Panc1 (cell line): ENCODE data around the gene SETD1B. TPM values are rescaled to one million over a fixed set of nuclear protein-coding genes. Genes with fewer than 3 reads are reported as not detected.

Experiments used
- ATAC-seq: fragments of 200-7000 bp; cut with Tn5 transposase; 2 replicates; pipeline ENCODE4 v1.9.1; 2020; ENCODE audit warnings: mild to moderate bottlenecking, moderate library complexity
- BruUV-seq: library from RNA; stranded (reverse); fragments of 400-500 nt; replicated peaks from 2 replicates; lab custom pipeline; 2021; lab: Mats Ljungman, UMichigan
- CTCF ChIA-PET: fragments of 300-600 bp; sonication (Branson Sonifier 250); formaldehyde crosslinking; loops from one replicate; lab custom pipeline; 2022; ENCODE audit warnings: antibody characterized with exemption; lab: Charles Lee
- POLR2A ChIA-PET: fragments of 300-600 bp; sonication (Branson Sonifier 250); formaldehyde crosslinking; loops from one replicate; lab custom pipeline; 2022; ENCODE audit warnings: antibody characterized with exemption; lab: Charles Lee
- DNase-seq: peaks from one replicate; pipeline ENCODE4 v3.0.0-alpha.2; 2010; ENCODE audit warnings: low read depth, low spot score
- H3K27ac ChIP-seq: 2 replicates; pipeline ENCODE4 v1.5.1; 2011; ENCODE audit warnings: mild to moderate bottlenecking, low read length, inconsistent platforms
- H3K27me3 ChIP-seq: fragments of 200-500 bp; sonication (Bioruptor generic); 2 replicates; pipeline ENCODE4 v1.6.0; 2014; ENCODE audit warnings: low read length, inconsistent platforms; ENCODE audit not compliant: control insufficient read depth, insufficient read depth
- H3K36me3 ChIP-seq: fragments of 200-500 bp; sonication (Bioruptor generic); 2 replicates; pipeline ENCODE4 v1.5.1; 2014; ENCODE audit warnings: inconsistent platforms, mild to moderate bottlenecking, low read length, moderate library complexity; ENCODE audit not compliant: control insufficient read depth, insufficient read depth
- H3K4me1 ChIP-seq: 2 replicates; pipeline ENCODE4 v1.5.1; 2011; ENCODE audit warnings: inconsistent platforms, mild to moderate bottlenecking, low read length, moderate library complexity; ENCODE audit not compliant: control insufficient read depth, insufficient read depth
- H3K4me3 ChIP-seq, 2 experiments: 2 replicates each; pipeline ENCODE4 v1.5.1; 2011 to 2012; ENCODE audit warnings: low read depth in 2 of 2, low read length in 2 of 2, mild to moderate bottlenecking in 2 of 2, inconsistent platforms in 1 of 2, moderate library complexity in 1 of 2
- H3K9me3 ChIP-seq: fragments of 200-500 bp; sonication (Bioruptor generic); 2 replicates; pipeline ENCODE4 v1.5.1; 2014; ENCODE audit warnings: low read depth, mild to moderate bottlenecking, inconsistent platforms, low read length, moderate library complexity; ENCODE audit not compliant: control insufficient read depth, insufficient read depth
- CTCF ChIP-seq: fragments of 450-650 bp; IDR thresholded peaks from 2 replicates; pipeline ENCODE4 v1.5.1; 2017; ENCODE audit warnings: mild to moderate bottlenecking
- POLR2AphosphoS5 ChIP-seq: IDR thresholded peaks from 2 replicates; pipeline ENCODE4 v1.6.1; 2012; ENCODE audit warnings: mild to moderate bottlenecking, low read depth, low read length, moderate library complexity
- REST ChIP-seq, 2 experiments: IDR thresholded peaks; 2 replicates each; pipeline ENCODE4 v1.6.1; 2011 to 2012; ENCODE audit warnings: low read depth in 2 of 2, control low read depth in 1 of 2, low read length in 1 of 2, mild to moderate bottlenecking in 1 of 2, moderate library complexity in 1 of 2; ENCODE audit not compliant: insufficient read depth in 1 of 2
- SIN3A ChIP-seq: IDR thresholded peaks from 2 replicates; pipeline ENCODE4 v1.6.1; 2012; ENCODE audit warnings: low read depth, mild to moderate bottlenecking, low read length, moderate library complexity, borderline replicate concordance; ENCODE audit not compliant: insufficient read depth
- TCF7L2 ChIP-seq: IDR thresholded peaks from 2 replicates; pipeline ENCODE4 v1.6.1; 2011; ENCODE audit warnings: mild to moderate bottlenecking, low read depth, low read length, inconsistent platforms
- in situ Hi-C: cut with HindIII; loops from 2 replicates; pipeline ENCODE4 v1.10.0; 2016; ENCODE audit warnings: low sequenced_read_pairs, low pct_unique_long_range_greater_than_20kb
- intact Hi-C: fragments of 100-400 bp; cut with micrococcal nuclease; formaldehyde crosslinking; loops from one replicate; pipeline ENCODE4 v1.10.0; 2022; ENCODE audit not compliant: unreplicated experiment
- total RNA-seq: library from RNA; stranded (reverse); gene quantifications from one replicate; pipeline ENCODE4 v1.2.1, GENCODE V29; 2021; ENCODE audit not compliant: unreplicated experiment

SETD1B gene
- total RNA-seq, 1 experiment from 2014 or later = 31.2 TPM

GRCh38 chr12:121872546-121873215, 68.9 kb downstream of the SETD1B start:
- CTCF ChIA-PET = no interaction called here
- Histone ChIP-seq H3K4me3 (no peak overlapping the region), H3K27ac (no peak overlapping the region), H3K27me3 (no peaks in the 10 kb centered on the region), H3K4me1 (no peaks in the 10 kb centered on the region), H3K9me3 (no peaks in the 10 kb centered on the region), H3K36me3 (no peaks in the 10 kb centered on the region)
- POLR2A ChIA-PET = no interaction called here
- ATAC-seq (peak; percentile 46; the same call in 1 of the 2 replicates), DNase-seq (no peak)
- in situ Hi-C loops = no loop called here
- no TSS peak for BruUV-seq
- no peak for TF ChIP-seq CTCF
- TF ChIP-seq TCF7L2 = no peak
- TF ChIP-seq REST (IDR thresholded peaks at IDR 0.05; ENCODE audit: insufficient read depth in 1 of 2, low read depth in 2 of 2, low read length in 1 of 2) = no peak
- no peak for TF ChIP-seq POLR2AphosphoS5
- no peak for TF ChIP-seq SIN3A
- intact Hi-C loops = no loop called here

GRCh38 chr12:121873216-121873569, 69.4 kb downstream of the SETD1B start:
- H3K4me3 ChIP-seq = no peak overlapping the region
- no peak overlapping the region for H3K27ac ChIP-seq

More at GRCh38 chr12:121873216-121873569, 69.4 kb downstream of the SETD1B start:
- H3K36me3 ChIP-seq = no peaks in the 10 kb centered on the region
- TF ChIP-seq REST (IDR thresholded peaks at IDR 0.05; ENCODE audit: insufficient read depth in 1 of 2, low read depth in 2 of 2, low read length in 1 of 2) = no peak
- TF ChIP-seq POLR2AphosphoS5 = no peak
- no peak for TF ChIP-seq SIN3A
- BruUV-seq = no TSS peak
- CTCF ChIA-PET = no interaction called here
- H3K9me3 ChIP-seq = no peaks in the 10 kb centered on the region
- intact Hi-C loops (no loop called here), in situ Hi-C loops (no loop called here)
- H3K4me1 ChIP-seq = no peaks in the 10 kb centered on the region
- POLR2A ChIA-PET = no interaction called here
- DNase-seq (no peak), ATAC-seq (no peak)
- H3K27me3 ChIP-seq = no peaks in the 10 kb centered on the region
